GM19395 (cell line): Measurements from ENCODE around the gene MAP1A.

ENCODE experiments used
- ATAC-seq: cut with Tn5 transposase; IDR thresholded peaks from one replicate; pipeline ENCODE4 v1.9.1; 2021; ENCODE audit warnings: mild to moderate bottlenecking, moderate library complexity; ENCODE audit not compliant: unreplicated experiment

The MAP1A gene

GRCh38 chr15:43510200-43511011 lies 7.0 kb upstream of the MAP1A start:
- ATAC-seq: peak; percentile 93

DNA sequence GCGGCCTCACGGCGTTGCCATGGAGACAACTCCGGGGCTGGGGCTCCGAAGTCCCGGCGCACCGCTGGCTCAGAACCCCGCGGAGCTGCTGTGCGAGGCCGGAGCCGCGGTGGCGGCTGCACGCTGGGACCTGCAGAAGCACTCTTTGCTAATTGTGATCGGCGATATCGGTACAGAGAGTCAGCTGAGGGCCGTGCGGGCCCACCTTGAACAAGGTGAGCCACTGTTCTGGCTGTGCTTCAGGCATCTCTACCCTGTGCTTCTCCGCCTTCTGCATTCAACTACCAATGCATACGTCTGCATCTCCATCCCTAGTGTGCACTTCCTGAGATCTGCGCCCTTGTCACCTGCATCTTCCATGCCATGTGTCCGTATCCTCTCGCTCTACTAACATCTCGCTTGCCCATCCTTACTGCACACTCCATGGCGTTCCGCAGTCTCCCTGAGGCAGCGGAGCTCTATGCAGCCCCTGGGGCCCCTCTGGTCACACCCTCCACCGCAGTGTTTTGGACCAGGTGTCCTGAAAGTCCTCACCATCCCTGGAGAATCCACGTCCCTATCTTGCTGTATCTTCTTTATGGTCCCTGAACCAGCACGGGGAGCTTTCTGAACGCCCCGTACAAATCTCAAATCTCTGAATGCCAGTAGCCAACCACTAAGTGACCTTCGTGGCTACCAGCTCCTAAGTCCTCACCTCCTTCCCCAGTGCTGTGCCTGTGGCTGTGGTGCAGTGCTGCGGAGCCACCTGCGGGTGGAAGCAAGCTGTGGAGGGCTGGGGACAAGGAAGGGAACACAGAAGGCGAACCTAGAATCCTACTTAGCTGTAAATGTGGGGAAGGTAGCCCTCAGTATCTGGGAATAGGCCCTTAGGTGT lies 6.2 kb upstream of the MAP1A start:
- ATAC-seq: peak; percentile 12

DNA sequence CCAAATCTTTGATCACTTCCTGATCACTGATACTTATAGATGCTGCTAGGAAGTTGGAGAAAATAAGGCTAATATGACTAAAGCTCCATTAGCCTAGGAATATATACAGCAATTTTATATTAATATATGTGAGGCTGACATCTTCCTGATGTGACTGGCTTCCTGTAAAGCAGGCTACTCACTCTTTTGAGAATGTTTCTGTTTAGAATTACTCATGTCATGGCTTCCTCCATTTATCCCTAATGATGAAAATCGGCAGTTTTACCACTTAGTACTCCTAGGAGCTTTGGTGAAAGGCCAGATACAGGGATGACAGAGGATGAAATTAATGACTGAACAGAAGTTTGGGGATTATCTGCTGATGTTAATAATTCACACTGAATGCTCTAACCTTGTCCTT lies 3.9 kb upstream of the MAP1A start:
- no peak for ATAC-seq

DNA sequence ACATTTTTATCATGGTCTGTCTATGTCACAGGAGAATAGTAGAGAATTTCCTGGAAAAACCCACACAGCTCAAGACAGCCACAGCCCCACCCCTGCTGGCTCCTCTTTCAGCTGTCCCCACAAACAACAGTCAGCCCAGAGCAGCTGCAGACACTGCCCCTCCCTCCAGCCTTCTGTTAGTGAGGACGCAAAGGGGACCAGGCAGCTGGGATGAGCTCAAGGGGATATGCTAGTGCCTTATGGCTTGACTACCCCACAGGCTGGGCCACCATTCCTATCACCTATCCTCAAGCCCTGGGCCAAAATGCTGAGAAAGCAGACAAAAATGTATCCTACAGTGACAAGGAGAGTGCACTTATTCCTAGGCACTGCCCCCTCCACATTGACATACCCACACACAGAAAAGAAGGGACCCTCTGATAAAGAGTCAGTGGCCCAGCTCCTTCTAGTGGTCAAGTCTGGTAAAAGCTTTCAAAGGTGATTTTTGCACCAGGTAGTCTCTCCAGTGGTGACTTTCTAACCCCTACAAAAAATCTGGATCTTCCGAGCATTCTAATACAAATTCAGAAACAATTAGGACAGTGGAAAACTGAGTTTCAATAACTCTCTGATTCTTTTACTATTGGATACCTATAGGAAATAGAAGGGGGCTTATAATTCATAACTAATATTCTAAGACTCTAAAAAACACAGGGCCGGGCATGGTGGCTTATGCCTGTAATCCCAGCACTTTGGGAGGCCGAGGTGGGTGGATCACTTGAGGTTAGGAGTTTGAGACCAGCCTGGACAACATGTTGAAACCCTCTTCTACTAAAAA lies 3.0 kb upstream of the MAP1A start:
- no peak for ATAC-seq

DNA sequence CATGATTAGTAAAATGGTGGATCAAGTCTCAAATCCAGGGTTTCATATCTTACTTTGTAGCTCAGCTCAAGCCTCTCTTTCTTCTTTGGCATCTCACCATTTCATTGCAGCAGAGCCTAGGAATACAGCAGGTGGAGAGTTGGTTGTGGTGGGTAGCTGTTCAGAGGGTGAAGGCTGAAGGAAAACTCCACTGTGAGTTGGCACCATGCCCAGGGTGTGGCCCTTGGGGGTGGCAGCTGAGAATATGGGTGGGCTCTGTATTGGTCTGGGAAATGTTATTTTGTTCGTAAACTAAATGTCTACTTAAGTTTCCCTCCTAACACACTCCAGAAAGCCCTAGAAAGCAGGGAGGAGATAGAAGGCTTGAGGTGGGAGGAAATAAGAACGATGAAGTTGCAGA lies 1.7 kb upstream of the MAP1A start:
- ATAC-seq: no peak

DNA sequence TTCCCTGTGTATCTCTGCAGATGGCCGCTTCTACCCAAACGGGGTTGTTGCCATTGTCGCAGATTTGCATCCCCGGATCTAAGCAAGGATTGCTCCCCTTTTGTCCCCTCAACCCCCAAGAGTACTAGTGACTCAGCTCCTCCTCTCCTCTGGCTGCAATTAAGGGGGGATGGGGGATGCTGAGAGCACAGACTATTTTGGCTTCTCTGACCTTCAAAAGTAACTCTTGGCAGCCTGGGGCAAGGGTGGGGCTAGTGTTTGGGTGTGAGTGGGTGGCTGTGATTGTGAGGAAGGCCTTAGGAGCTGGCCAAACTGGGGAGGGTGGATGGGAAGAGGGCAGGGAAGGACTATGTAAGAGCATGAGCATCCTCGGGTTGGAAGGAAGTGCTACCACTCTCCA lies 1.2 kb upstream of the MAP1A start:
- ATAC-seq: no peak

GRCh38 chr15:43516801-43517353 lies 531 bp upstream of the MAP1A start:
- ATAC-seq: no peak

- ATAC-seq: no peak
Measured at GRCh38 chr15:43518197-43518761, 871 bp downstream of the MAP1A start.

DNA sequence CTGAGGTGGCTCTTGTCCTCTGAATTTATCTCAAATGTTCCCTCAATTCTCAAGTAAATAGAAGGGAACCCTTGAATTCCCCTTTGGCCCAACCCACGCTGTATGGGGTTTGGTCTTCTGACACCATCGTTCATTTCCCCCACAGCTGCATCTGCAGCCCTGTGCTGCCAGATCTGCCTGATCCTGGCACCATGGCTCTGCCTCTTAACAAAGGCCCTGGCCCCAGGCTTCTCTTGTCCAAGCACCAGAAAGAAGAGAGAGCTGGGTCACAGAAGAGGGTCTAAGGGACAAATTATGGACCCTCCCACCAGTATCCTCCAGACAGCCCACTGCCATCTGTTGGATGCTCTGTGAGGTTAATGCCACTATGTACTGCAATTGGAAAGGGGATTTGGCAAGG lies 1.8 kb downstream of the MAP1A start:
- ATAC-seq: no peak

- no peak for ATAC-seq
Measured at GRCh38 chr15:43520138-43520537, 2.7 kb downstream of the MAP1A start.

- no peak for ATAC-seq
Measured at GRCh38 chr15:43521419-43521818, 4.0 kb downstream of the MAP1A start.

DNA sequence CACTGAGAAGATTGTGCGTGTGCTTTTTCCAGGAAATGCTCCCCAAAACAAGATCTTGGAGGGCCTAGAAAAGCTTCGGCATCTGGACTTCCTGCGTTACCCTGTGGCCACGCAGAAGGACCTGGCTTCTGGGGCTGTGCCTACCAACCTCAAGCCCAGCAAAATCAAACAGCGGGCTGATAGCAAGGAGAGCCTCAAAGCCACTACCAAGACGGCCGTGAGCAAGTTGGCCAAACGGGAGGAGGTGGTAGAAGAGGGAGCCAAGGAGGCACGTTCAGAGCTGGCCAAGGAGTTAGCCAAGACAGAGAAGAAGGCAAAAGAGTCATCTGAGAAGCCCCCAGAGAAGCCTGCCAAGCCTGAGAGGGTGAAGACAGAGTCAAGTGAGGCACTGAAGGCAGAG lies 4.8 kb downstream of the MAP1A start:
- no peak for ATAC-seq

DNA sequence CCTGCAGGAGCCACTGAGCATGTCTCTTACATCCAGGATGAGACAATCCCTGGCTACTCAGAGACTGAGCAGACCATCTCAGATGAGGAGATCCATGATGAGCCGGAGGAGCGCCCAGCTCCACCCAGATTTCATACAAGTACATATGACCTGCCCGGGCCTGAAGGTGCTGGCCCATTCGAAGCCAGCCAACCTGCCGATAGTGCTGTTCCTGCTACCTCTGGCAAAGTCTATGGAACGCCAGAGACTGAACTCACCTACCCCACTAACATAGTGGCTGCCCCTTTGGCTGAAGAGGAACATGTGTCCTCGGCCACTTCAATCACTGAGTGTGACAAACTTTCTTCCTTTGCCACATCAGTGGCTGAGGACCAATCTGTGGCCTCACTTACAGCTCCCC lies 6.2 kb downstream of the MAP1A start:
- no peak for ATAC-seq

GRCh38 chr15:43524254-43524845 lies 6.9 kb downstream of the MAP1A start:
- ATAC-seq: no peak

DNA sequence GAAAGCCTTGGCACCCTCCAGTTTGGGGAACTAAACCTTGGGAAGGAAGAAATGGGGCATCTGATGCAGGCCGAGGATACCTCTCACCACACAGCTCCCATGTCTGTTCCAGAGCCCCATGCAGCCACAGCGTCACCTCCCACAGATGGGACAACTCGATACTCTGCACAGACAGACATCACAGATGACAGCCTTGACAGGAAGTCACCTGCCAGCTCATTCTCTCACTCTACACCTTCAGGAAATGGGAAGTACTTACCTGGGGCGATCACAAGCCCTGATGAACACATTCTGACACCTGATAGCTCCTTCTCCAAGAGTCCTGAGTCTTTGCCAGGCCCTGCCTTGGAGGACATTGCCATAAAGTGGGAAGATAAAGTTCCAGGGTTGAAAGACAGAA lies 7.7 kb downstream of the MAP1A start:
- ATAC-seq: no peak

DNA sequence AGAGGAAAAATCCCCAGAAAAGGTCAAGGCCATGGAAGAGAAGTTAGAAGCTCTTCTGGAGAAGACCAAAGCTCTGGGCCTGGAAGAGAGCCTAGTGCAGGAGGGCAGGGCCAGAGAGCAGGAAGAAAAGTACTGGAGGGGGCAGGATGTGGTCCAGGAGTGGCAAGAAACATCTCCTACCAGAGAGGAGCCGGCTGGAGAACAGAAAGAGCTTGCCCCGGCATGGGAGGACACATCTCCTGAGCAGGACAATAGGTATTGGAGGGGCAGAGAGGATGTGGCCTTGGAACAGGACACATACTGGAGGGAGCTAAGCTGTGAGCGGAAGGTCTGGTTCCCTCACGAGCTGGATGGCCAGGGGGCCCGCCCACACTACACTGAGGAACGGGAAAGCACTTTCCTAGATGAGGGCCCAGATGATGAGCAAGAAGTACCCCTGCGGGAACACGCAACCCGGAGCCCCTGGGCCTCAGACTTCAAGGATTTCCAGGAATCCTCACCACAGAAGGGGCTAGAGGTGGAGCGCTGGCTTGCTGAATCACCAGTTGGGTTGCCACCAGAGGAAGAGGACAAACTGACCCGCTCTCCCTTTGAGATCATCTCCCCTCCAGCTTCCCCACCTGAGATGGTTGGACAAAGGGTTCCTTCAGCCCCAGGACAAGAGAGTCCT lies 9.0 kb downstream of the MAP1A start:
- no peak for ATAC-seq

GRCh38 chr15:43527016-43527801 lies 9.8 kb downstream of the MAP1A start:
- no peak for ATAC-seq

DNA sequence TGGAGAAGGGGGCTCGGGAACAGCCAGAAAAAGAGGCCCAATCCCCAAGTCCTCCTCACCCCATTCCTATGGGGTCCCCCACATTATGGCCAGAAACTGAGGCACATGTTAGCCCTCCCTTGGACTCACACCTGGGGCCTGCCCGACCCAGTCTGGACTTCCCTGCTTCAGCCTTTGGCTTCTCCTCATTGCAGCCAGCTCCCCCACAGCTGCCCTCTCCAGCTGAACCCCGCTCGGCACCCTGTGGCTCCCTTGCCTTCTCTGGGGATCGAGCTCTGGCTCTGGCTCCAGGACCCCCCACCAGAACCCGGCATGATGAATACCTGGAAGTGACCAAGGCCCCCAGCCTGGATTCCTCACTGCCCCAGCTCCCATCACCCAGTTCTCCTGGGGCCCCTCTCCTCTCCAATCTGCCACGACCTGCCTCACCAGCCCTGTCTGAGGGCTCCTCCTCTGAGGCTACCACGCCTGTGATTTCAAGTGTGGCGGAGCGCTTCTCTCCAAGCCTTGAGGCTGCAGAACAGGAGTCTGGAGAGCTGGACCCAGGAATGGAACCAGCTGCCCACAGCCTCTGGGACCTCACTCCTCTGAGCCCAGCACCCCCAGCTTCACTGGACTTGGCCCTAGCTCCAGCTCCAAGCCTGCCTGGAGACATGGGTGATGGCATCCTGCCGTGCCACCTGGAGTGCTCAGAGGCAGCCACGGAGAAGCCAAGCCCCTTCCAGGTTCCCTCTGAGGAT lies 10.6 kb downstream of the MAP1A start:
- no peak for ATAC-seq
